Neural cell (in vitro differentiated cells): Measurements from ENCODE around the gene SPOCD1. TPM values are rescaled to one million over a fixed set of nuclear protein-coding genes. Genes with fewer than 3 reads are reported as not detected.

ENCODE experiments used
- H2AFZ ChIP-seq: fragments of 200-600, 300-800 bp; sonication (generic), shearing (Covaris generic); 2 replicates; pipeline ENCODE4 v1.6.0; 2014; ENCODE audit warnings: low read depth, mild to moderate bottlenecking, antibody characterized with exemption, low read length, moderate library complexity
- H3F3A ChIP-seq: fragments of 200-600 bp; shearing (Covaris generic); 2 replicates; pipeline ENCODE4 v1.6.1; 2016; ENCODE audit warnings: mild to moderate bottlenecking, moderate library complexity, mixed read lengths, antibody characterized with exemption, low read length; ENCODE audit not compliant: insufficient read depth, poor library complexity, severe bottlenecking
- H3K27ac ChIP-seq: fragments of 200-600, 300-800 bp; sonication (generic), shearing (Covaris generic); 2 replicates; pipeline ENCODE4 v1.5.1; 2014; ENCODE audit warnings: mild to moderate bottlenecking, low read length, moderate library complexity
- H3K27me3 ChIP-seq: fragments of 300-800, 200-600 bp; sonication (generic), shearing (Covaris generic); 2 replicates; pipeline ENCODE4 v1.6.0; 2014; ENCODE audit warnings: mild to moderate bottlenecking, low read depth, low read length, moderate library complexity; ENCODE audit not compliant: insufficient read depth
- H3K36me3 ChIP-seq: fragments of 300-800, 200-600 bp; sonication (generic), shearing (Covaris generic); 2 replicates; pipeline ENCODE4 v1.5.1; 2014; ENCODE audit warnings: mild to moderate bottlenecking, antibody characterized with exemption, low read length, moderate library complexity; ENCODE audit not compliant: insufficient read depth
- H3K4me2 ChIP-seq: fragments of 300-800, 200-600 bp; sonication (generic), shearing (Covaris generic); 2 replicates; pipeline ENCODE4 v1.6.0; 2014; ENCODE audit warnings: mild to moderate bottlenecking, low read length
- H3K4me3 ChIP-seq: fragments of 300-800, 200-600 bp; sonication (generic), shearing (Covaris generic); 2 replicates; pipeline ENCODE4 v1.5.1; 2014; ENCODE audit warnings: mild to moderate bottlenecking, low read length, moderate library complexity
- H3K79me2 ChIP-seq: fragments of 200-600 bp; shearing (Covaris generic); replicated peaks from 2 replicates; pipeline ENCODE4 v1.6.0; 2014; ENCODE audit warnings: mild to moderate bottlenecking, low read length, moderate library complexity; ENCODE audit not compliant: insufficient read depth
- H3K9ac ChIP-seq: fragments of 300-800, 200-600 bp; sonication (generic), shearing (Covaris generic); 2 replicates; pipeline ENCODE4 v1.6.1; 2016; ENCODE audit warnings: mild to moderate bottlenecking, low read length, mixed read lengths
- H3K9me2 ChIP-seq: fragments of 200-600 bp; shearing (Covaris generic); 2 replicates; pipeline ENCODE4 v1.6.1; 2016; ENCODE audit warnings: mild to moderate bottlenecking, low read length, mixed read lengths; ENCODE audit not compliant: insufficient read depth
- H3K9me3 ChIP-seq: fragments of 200-600, 300-800 bp; sonication (generic), shearing (Covaris generic); 2 replicates; pipeline ENCODE4 v1.6.1; 2016; ENCODE audit warnings: mild to moderate bottlenecking, mixed run types, low read length, moderate library complexity, mixed read lengths
- H4K20me1 ChIP-seq: fragments of 200-600 bp; shearing (Covaris generic); 2 replicates; pipeline ENCODE4 v1.6.1; 2016; ENCODE audit warnings: mild to moderate bottlenecking, mixed run types; ENCODE audit not compliant: insufficient read depth
- CTCF ChIP-seq: fragments of 450-650 bp; IDR thresholded peaks from 2 replicates; pipeline ENCODE4 v1.5.1; 2014; ENCODE audit warnings: antibody characterized with exemption, mild to moderate bottlenecking, moderate library complexity; ENCODE audit not compliant: poor library complexity, severe bottlenecking
- EP300 ChIP-seq: fragments of 450-650 bp; conservative IDR thresholded peaks from 2 replicates; pipeline ENCODE4 v1.6.1; 2014; ENCODE audit warnings: antibody characterized with exemption, mild to moderate bottlenecking, moderate library complexity; ENCODE audit not compliant: poor library complexity, severe bottlenecking
- EZH2 ChIP-seq: fragments of 200-600, 300-800 bp; shearing (Covaris generic), sonication (generic); IDR thresholded peaks from 2 replicates; pipeline ENCODE4 v1.6.1; 2014; ENCODE audit warnings: antibody characterized with exemption, low read length, borderline replicate concordance, mild to moderate bottlenecking; ENCODE audit not compliant: insufficient read depth, poor library complexity, severe bottlenecking
- MXI1 ChIP-seq: fragments of 450-650 bp; conservative IDR thresholded peaks from 2 replicates; pipeline ENCODE4 v1.6.1; 2014; ENCODE audit warnings: antibody characterized with exemption, mild to moderate bottlenecking; ENCODE audit not compliant: poor library complexity, severe bottlenecking
- POLR2AphosphoS5 ChIP-seq: IDR thresholded peaks from 2 replicates; pipeline ENCODE4 v1.6.1; 2012
- RAD21 ChIP-seq: fragments of 450-650 bp; conservative IDR thresholded peaks from 2 replicates; pipeline ENCODE4 v1.6.1; 2014; ENCODE audit warnings: antibody characterized with exemption, mild to moderate bottlenecking, moderate library complexity
- SMC3 ChIP-seq: fragments of 450-650 bp; conservative IDR thresholded peaks from 2 replicates; pipeline ENCODE4 v1.6.1; 2014; ENCODE audit warnings: antibody characterized with exemption, mild to moderate bottlenecking, moderate library complexity; ENCODE audit not compliant: poor library complexity
- TAF1 ChIP-seq: IDR thresholded peaks from 2 replicates; pipeline ENCODE4 v1.6.1; 2012; ENCODE audit warnings: low read depth
- polyA plus RNA-seq: library from polyadenylated mRNA; depleted of rRNA; stranded (reverse); fragments of >200 nt; gene quantifications from 2 replicates; pipeline ENCODE4 v1.2.3, GENCODE V29; 2014
- TF ChIP-seq, protein P1 (sequence below): IDR thresholded peaks from 2 replicates; pipeline ENCODE4 v1.6.1; 2012; ENCODE audit warnings: borderline replicate concordance

Gene SPOCD1
- polyA plus RNA-seq, 1 donor from 2014 or later, result not detected

DNA sequence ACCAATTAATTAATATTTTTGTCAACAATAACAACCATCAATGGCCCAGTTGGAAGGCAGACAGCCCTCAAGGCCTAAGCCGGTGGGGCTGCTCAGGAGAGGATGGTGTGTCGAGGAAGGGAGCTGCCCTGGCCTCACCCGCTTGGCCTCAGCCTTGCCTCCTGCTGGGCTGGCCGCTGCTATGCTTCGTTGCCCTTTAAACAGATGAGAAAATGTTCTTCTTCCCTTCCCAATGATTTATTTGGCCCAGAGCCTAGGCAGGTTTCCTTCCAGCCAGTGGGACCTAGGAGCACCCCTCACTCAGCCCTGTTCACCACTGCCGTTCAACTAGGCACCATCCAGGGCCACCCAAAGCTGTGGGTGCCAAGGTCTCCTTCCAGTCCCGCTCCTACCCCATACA lies 48.6 kb downstream of the SPOCD1 start:
- Histone ChIP-seq H3K27ac (no peak overlapping the region), H3K36me3 (no peaks in the 10 kb centered on the region), H4K20me1 (no peaks in the 10 kb centered on the region), H3K9ac (no peak overlapping the region), H2AFZ (no peak overlapping the region), H3K4me2 (no peak overlapping the region), H3K4me3 (no peak overlapping the region), H3K9me3 (no peaks in the 10 kb centered on the region), H3K79me2 (no peaks in the 10 kb centered on the region), H3K27me3 (peaks cover 15% of the 10 kb centered on the region), H3F3A (no peaks in the 10 kb centered on the region), H3K9me2 (no peaks in the 10 kb centered on the region)
- TF ChIP-seq EP300, result no peak
- TF ChIP-seq MXI1, result no peak
- TF ChIP-seq EZH2, result no peak
- TF ChIP-seq, protein P1, sequence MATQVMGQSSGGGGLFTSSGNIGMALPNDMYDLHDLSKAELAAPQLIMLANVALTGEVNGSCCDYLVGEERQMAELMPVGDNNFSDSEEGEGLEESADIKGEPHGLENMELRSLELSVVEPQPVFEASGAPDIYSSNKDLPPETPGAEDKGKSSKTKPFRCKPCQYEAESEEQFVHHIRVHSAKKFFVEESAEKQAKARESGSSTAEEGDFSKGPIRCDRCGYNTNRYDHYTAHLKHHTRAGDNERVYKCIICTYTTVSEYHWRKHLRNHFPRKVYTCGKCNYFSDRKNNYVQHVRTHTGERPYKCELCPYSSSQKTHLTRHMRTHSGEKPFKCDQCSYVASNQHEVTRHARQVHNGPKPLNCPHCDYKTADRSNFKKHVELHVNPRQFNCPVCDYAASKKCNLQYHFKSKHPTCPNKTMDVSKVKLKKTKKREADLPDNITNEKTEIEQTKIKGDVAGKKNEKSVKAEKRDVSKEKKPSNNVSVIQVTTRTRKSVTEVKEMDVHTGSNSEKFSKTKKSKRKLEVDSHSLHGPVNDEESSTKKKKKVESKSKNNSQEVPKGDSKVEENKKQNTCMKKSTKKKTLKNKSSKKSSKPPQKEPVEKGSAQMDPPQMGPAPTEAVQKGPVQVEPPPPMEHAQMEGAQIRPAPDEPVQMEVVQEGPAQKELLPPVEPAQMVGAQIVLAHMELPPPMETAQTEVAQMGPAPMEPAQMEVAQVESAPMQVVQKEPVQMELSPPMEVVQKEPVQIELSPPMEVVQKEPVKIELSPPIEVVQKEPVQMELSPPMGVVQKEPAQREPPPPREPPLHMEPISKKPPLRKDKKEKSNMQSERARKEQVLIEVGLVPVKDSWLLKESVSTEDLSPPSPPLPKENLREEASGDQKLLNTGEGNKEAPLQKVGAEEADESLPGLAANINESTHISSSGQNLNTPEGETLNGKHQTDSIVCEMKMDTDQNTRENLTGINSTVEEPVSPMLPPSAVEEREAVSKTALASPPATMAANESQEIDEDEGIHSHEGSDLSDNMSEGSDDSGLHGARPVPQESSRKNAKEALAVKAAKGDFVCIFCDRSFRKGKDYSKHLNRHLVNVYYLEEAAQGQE, result no peak
- no peak for TF ChIP-seq POLR2AphosphoS5
- TF ChIP-seq CTCF, result no peak
- no peak for TF ChIP-seq RAD21
- TF ChIP-seq TAF1, result no peak
- TF ChIP-seq SMC3, result no peak

GRCh38 chr1:31765516-31765915 lies 50.3 kb downstream of the SPOCD1 start:
- Histone ChIP-seq H3F3A (no peaks in the 10 kb centered on the region), H3K36me3 (no peaks in the 10 kb centered on the region), H3K9me3 (no peaks in the 10 kb centered on the region), H3K9ac (no peak overlapping the region), H3K4me2 (no peak overlapping the region), H3K27me3 (no peaks in the 10 kb centered on the region), H4K20me1 (no peaks in the 10 kb centered on the region), H3K4me3 (no peak overlapping the region), H3K79me2 (peaks cover 8% of the 10 kb centered on the region), H3K9me2 (no peaks in the 10 kb centered on the region), H2AFZ (no peak overlapping the region), H3K27ac (no peak overlapping the region)
- TF ChIP-seq TAF1, result no peak
- no peak for TF ChIP-seq EP300
- no peak for TF ChIP-seq SMC3
- TF ChIP-seq POLR2AphosphoS5, result no peak
